GM18505 (cell line): ENCODE data around the gene CACNA1C.

Experiments
- ATAC-seq: cut with Tn5 transposase; IDR thresholded peaks from one replicate; pipeline ENCODE4 v1.9.1; 2021; ENCODE audit not compliant: unreplicated experiment
- POLR2A ChIP-seq: IDR thresholded peaks from 4 replicates; pipeline ENCODE4 v1.6.1; 2011; ENCODE audit warnings: borderline replicate concordance; ENCODE audit not compliant: insufficient read depth, insufficient read length; ENCODE audit errors: extremely low read depth

CACNA1C gene

GRCh38 chr12:2455410-2455809 lies 402.6 kb downstream of the CACNA1C start:
- no peak for ATAC-seq
- no peak for TF ChIP-seq POLR2A

GRCh38 chr12:2456122-2456812 lies 403.5 kb downstream of the CACNA1C start:
- ATAC-seq, result no peak
- no peak for TF ChIP-seq POLR2A

GRCh38 chr12:2456813-2457186 lies 404.0 kb downstream of the CACNA1C start:
- no peak for ATAC-seq
- no peak for TF ChIP-seq POLR2A

- no peak for ATAC-seq
- TF ChIP-seq POLR2A, result no peak
Measured at GRCh38 chr12:2457215-2457932, 404.6 kb downstream of the CACNA1C start.

- no peak for ATAC-seq
- TF ChIP-seq POLR2A, result no peak
Measured at GRCh38 chr12:2457933-2458414, 405.2 kb downstream of the CACNA1C start.

- TF ChIP-seq POLR2A, result no peak
- ATAC-seq, result no peak
Measured at GRCh38 chr12:2460051-2460670, 407.4 kb downstream of the CACNA1C start.

GRCh38 chr12:2461046-2461445 lies 408.3 kb downstream of the CACNA1C start:
- no peak for ATAC-seq
- no peak for TF ChIP-seq POLR2A

- ATAC-seq, result no peak
- TF ChIP-seq POLR2A, result no peak
Measured at GRCh38 chr12:2461645-2462044, 408.9 kb downstream of the CACNA1C start.

GRCh38 chr12:2462087-2462486 lies 409.3 kb downstream of the CACNA1C start:
- TF ChIP-seq POLR2A, result no peak
- no peak for ATAC-seq

GRCh38 chr12:2463719-2464118 lies 410.9 kb downstream of the CACNA1C start:
- no peak for TF ChIP-seq POLR2A

GRCh38 chr12:2465681-2466080 lies 412.9 kb downstream of the CACNA1C start:
- TF ChIP-seq POLR2A, result no peak
- ATAC-seq, result no peak

More at GRCh38 chr12:2463719-2464118, 410.9 kb downstream of the CACNA1C start:
- ATAC-seq, result no peak

GRCh38 chr12:2466211-2466610 lies 413.4 kb downstream of the CACNA1C start:
- TF ChIP-seq POLR2A, result no peak
- no peak for ATAC-seq

GRCh38 chr12:2467447-2468195 lies 414.8 kb downstream of the CACNA1C start:
- ATAC-seq, result no peak
- TF ChIP-seq POLR2A, result no peak

- no peak for TF ChIP-seq POLR2A
- ATAC-seq, result no peak
Measured at GRCh38 chr12:2475984-2476383, 423.2 kb downstream of the CACNA1C start.
